NT2/D1 (cell line): ENCODE data around the gene NTM.

Source experiments
- DNase-seq: peaks from one replicate; pipeline ENCODE4 v3.0.0-alpha.2; 2011; ENCODE audit warnings: low read depth, low spot score
- H3K27me3 ChIP-seq: 2 replicates; pipeline ENCODE4 v1.6.0; 2011; ENCODE audit warnings: mild to moderate bottlenecking; ENCODE audit not compliant: insufficient read length, insufficient read depth
- H3K36me3 ChIP-seq: 2 replicates; pipeline ENCODE4 v1.6.1; 2011; ENCODE audit warnings: mild to moderate bottlenecking, low read length, mixed read lengths; ENCODE audit not compliant: insufficient read depth, insufficient read length
- H3K4me1 ChIP-seq: 2 replicates; pipeline ENCODE4 v1.5.1; 2011; ENCODE audit not compliant: insufficient read depth, insufficient read length
- H3K4me3 ChIP-seq: 2 replicates; pipeline ENCODE4 v1.5.1; 2011; ENCODE audit warnings: low read depth; ENCODE audit not compliant: insufficient read length
- H3K9ac ChIP-seq: 2 replicates; pipeline ENCODE4 v1.6.0; 2011; ENCODE audit warnings: low read depth; ENCODE audit not compliant: insufficient read length
- H3K9me3 ChIP-seq: 2 replicates; pipeline ENCODE4 v1.5.1; 2011; ENCODE audit warnings: mild to moderate bottlenecking, low read length; ENCODE audit not compliant: insufficient read depth
- SUZ12 ChIP-seq: IDR thresholded peaks from 2 replicates; pipeline ENCODE4 v1.6.1; 2011; ENCODE audit not compliant: insufficient read length, insufficient read depth; ENCODE audit errors: extremely low read depth
- YY1 ChIP-seq: IDR thresholded peaks from 2 replicates; pipeline ENCODE4 v1.6.1; 2011; ENCODE audit not compliant: insufficient read length, insufficient read depth
- ZNF274 ChIP-seq: IDR thresholded peaks from 2 replicates; pipeline ENCODE4 v1.6.1; 2011; ENCODE audit warnings: mild to moderate bottlenecking, low read depth, low read length

Gene NTM

GRCh38 chr11:131632971-131633370 lies 262.6 kb downstream of the NTM start:
- TF ChIP-seq YY1 (no peak), SUZ12 (no peak), ZNF274 (no peak)
- Histone ChIP-seq H3K27me3 (no peaks in the 10 kb centered on the region), H3K4me1 (peaks cover 2% of the 10 kb centered on the region), H3K9ac (no peak overlapping the region), H3K36me3 (no peaks in the 10 kb centered on the region), H3K9me3 (no peaks in the 10 kb centered on the region), H3K4me3 (no peak overlapping the region)
- DNase-seq = no peak

- TF ChIP-seq ZNF274 (no peak), YY1 (no peak), SUZ12 (no peak)
- H3K4me1 ChIP-seq = peaks cover 2% of the 10 kb centered on the region
- no peaks in the 10 kb centered on the region for H3K9me3 ChIP-seq
- no peak overlapping the region for H3K4me3 ChIP-seq
- H3K9ac ChIP-seq = no peak overlapping the region
- no peaks in the 10 kb centered on the region for H3K27me3 ChIP-seq
- DNase-seq = no peak
- no peaks in the 10 kb centered on the region for H3K36me3 ChIP-seq
These were observed 263.7 kb downstream of the NTM start for GRCh38 chr11:131633921-131634715.

- H3K9ac ChIP-seq = no peak overlapping the region
- no peaks in the 10 kb centered on the region for H3K27me3 ChIP-seq
- no peaks in the 10 kb centered on the region for H3K36me3 ChIP-seq
- no peak overlapping the region for H3K4me3 ChIP-seq
- no peak for DNase-seq
- H3K4me1 ChIP-seq = peaks cover 2% of the 10 kb centered on the region
- no peaks in the 10 kb centered on the region for H3K9me3 ChIP-seq
- TF ChIP-seq YY1 = no peak
- no peak for TF ChIP-seq ZNF274
- TF ChIP-seq SUZ12 = no peak
These were observed 267.2 kb downstream of the NTM start for GRCh38 chr11:131637469-131638175.

DNA sequence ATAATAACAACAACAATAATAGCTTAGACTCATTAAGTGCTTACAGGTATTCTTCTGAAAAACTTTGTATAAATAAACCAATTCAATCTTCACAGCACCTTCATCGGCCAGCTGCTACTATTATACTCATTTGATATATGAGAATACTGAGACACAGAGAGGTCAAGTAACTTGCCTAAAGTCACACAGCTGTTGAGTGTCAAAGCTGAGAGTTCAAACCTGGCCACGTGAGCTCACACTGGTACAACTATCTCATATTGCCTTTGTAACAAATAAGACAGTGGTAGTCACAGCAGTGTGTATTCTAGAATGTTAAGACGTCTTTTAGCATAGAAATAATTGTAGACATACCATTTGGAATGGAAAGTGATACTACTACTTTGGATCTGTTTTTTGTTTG lies 268.5 kb downstream of the NTM start:
- TF ChIP-seq ZNF274 = no peak
- TF ChIP-seq YY1 = no peak
- TF ChIP-seq SUZ12 = no peak

GRCh38 chr11:131640320-131640719 lies 269.9 kb downstream of the NTM start:
- no peaks in the 10 kb centered on the region for H3K27me3 ChIP-seq
- no peak for DNase-seq

More for the DNA sequence above, 268.5 kb downstream of the NTM start:
- no peak for DNase-seq
- no peaks in the 10 kb centered on the region for H3K9me3 ChIP-seq
- no peaks in the 10 kb centered on the region for H3K36me3 ChIP-seq
- H3K4me3 ChIP-seq = no peak overlapping the region
- H3K27me3 ChIP-seq = no peaks in the 10 kb centered on the region
- H3K4me1 ChIP-seq = peaks cover 2% of the 10 kb centered on the region
- H3K9ac ChIP-seq = no peak overlapping the region

GRCh38 chr11:131642756-131643531 lies 272.5 kb downstream of the NTM start:
- Histone ChIP-seq H3K36me3 (no peaks in the 10 kb centered on the region), H3K4me1 (peaks cover 2% of the 10 kb centered on the region), H3K4me3 (no peak overlapping the region), H3K9me3 (no peaks in the 10 kb centered on the region), H3K27me3 (no peaks in the 10 kb centered on the region), H3K9ac (no peak overlapping the region)
- no peak for DNase-seq
- TF ChIP-seq SUZ12 (no peak), ZNF274 (no peak), YY1 (no peak)

More at GRCh38 chr11:131640320-131640719, 269.9 kb downstream of the NTM start:
- Histone ChIP-seq H3K9ac (no peak overlapping the region), H3K9me3 (no peaks in the 10 kb centered on the region), H3K4me3 (no peak overlapping the region), H3K4me1 (peaks cover 4% of the 10 kb centered on the region), H3K36me3 (no peaks in the 10 kb centered on the region)
- TF ChIP-seq ZNF274 (no peak), SUZ12 (no peak), YY1 (no peak)

- H3K36me3 ChIP-seq = no peaks in the 10 kb centered on the region
- H3K4me3 ChIP-seq = no peak overlapping the region
- no peak for DNase-seq
- H3K4me1 ChIP-seq = peaks cover 2% of the 10 kb centered on the region
- no peaks in the 10 kb centered on the region for H3K9me3 ChIP-seq
- no peak for TF ChIP-seq YY1
- no peak for TF ChIP-seq ZNF274
- TF ChIP-seq SUZ12 = no peak
- no peaks in the 10 kb centered on the region for H3K27me3 ChIP-seq
- no peak overlapping the region for H3K9ac ChIP-seq
These were observed 273.9 kb downstream of the NTM start for GRCh38 chr11:131644204-131644795.
